Measurements from ENCODE around the gene LAT. TPM values are rescaled to one million over a fixed set of nuclear protein-coding genes. Genes with fewer than 3 reads are reported as not detected.

LAT gene
- polyA plus RNA-seq, 1 donor from 2014 or later: 6.4 TPM

GRCh38 chr16:28986046-28986445 is 1.2 kb downstream of the LAT start:
- Histone ChIP-seq H3K4me3 (ENCODE audit: low read length) (no peak overlapping the region), H3K9ac (ENCODE audit: low read length) (no peak overlapping the region), H3K27ac (ENCODE audit: low read length) (no peak overlapping the region), H3K4me2 (ENCODE audit: low read length) (no peak overlapping the region), H4K20me1 (ENCODE audit: insufficient read depth) (no peaks in the 10 kb centered on the region), H3K27me3 (ENCODE audit: insufficient read depth, low read depth, low read length) (no peaks in the 10 kb centered on the region), H3K36me3 (ENCODE audit: insufficient read depth, low read length) (no peaks in the 10 kb centered on the region), H3F3A (ENCODE audit: insufficient read depth, low read length, poor library complexity, severe bottlenecking) (no peaks in the 10 kb centered on the region), H3K79me2 (replicated peaks; ENCODE audit: insufficient read depth, low read length) (no peaks in the 10 kb centered on the region), H3K9me3 (ENCODE audit: low read length) (no peaks in the 10 kb centered on the region), H3K9me2 (ENCODE audit: insufficient read depth, low read length) (no peaks in the 10 kb centered on the region), H2AFZ (ENCODE audit: low read depth, low read length) (no peak overlapping the region)
- TF ChIP-seq POLR2AphosphoS5 (IDR thresholded peaks at IDR 0.05) (no peak), REST (IDR thresholded peaks at IDR 0.05; ENCODE audit: borderline replicate concordance) (no peak), EZH2 (IDR thresholded peaks at IDR 0.05; ENCODE audit: borderline replicate concordance, insufficient read depth, low read length, poor library complexity, severe bottlenecking) (no peak), CTCF (IDR thresholded peaks at IDR 0.05; ENCODE audit: poor library complexity, severe bottlenecking) (no peak), SMC3 (conservative IDR thresholded peaks at IDR 0.05; ENCODE audit: poor library complexity) (no peak), TAF1 (IDR thresholded peaks at IDR 0.05; ENCODE audit: low read depth) (no peak), MXI1 (conservative IDR thresholded peaks at IDR 0.05; ENCODE audit: poor library complexity, severe bottlenecking) (no peak), EP300 (conservative IDR thresholded peaks at IDR 0.05; ENCODE audit: poor library complexity, severe bottlenecking) (no peak), RAD21 (conservative IDR thresholded peaks at IDR 0.05) (no peak)

GRCh38 chr16:28986492-28986891 is 1.6 kb downstream of the LAT start:
- Histone ChIP-seq H4K20me1 (ENCODE audit: insufficient read depth) (no peaks in the 10 kb centered on the region), H3K36me3 (ENCODE audit: insufficient read depth, low read length) (no peaks in the 10 kb centered on the region), H2AFZ (ENCODE audit: low read depth, low read length) (no peak overlapping the region), H3K4me3 (ENCODE audit: low read length) (no peak overlapping the region), H3K9me3 (ENCODE audit: low read length) (no peaks in the 10 kb centered on the region), H3K27me3 (ENCODE audit: insufficient read depth, low read depth, low read length) (no peaks in the 10 kb centered on the region), H3K9me2 (ENCODE audit: insufficient read depth, low read length) (no peaks in the 10 kb centered on the region), H3F3A (ENCODE audit: insufficient read depth, low read length, poor library complexity, severe bottlenecking) (no peaks in the 10 kb centered on the region), H3K4me2 (ENCODE audit: low read length) (no peak overlapping the region), H3K79me2 (replicated peaks; ENCODE audit: insufficient read depth, low read length) (no peaks in the 10 kb centered on the region), H3K27ac (ENCODE audit: low read length) (no peak overlapping the region), H3K9ac (ENCODE audit: low read length) (no peak overlapping the region)
- TF ChIP-seq RAD21 (conservative IDR thresholded peaks at IDR 0.05): no peak
- TF ChIP-seq MXI1 (conservative IDR thresholded peaks at IDR 0.05; ENCODE audit: poor library complexity, severe bottlenecking): no peak
- no peak for TF ChIP-seq SMC3 (conservative IDR thresholded peaks at IDR 0.05; ENCODE audit: poor library complexity)
- no peak for TF ChIP-seq TAF1 (IDR thresholded peaks at IDR 0.05; ENCODE audit: low read depth)
- no peak for TF ChIP-seq REST (IDR thresholded peaks at IDR 0.05; ENCODE audit: borderline replicate concordance)
- TF ChIP-seq EP300 (conservative IDR thresholded peaks at IDR 0.05; ENCODE audit: poor library complexity, severe bottlenecking): no peak
- no peak for TF ChIP-seq EZH2 (IDR thresholded peaks at IDR 0.05; ENCODE audit: borderline replicate concordance, insufficient read depth, low read length, poor library complexity, severe bottlenecking)
- TF ChIP-seq CTCF (IDR thresholded peaks at IDR 0.05; ENCODE audit: poor library complexity, severe bottlenecking): no peak
- TF ChIP-seq POLR2AphosphoS5 (IDR thresholded peaks at IDR 0.05): no peak

Data from neural cell (in vitro differentiated cells).